Liver (tissue), 9 donors: ENCODE results near the gene LCN12. TPM values are rescaled to one million over a fixed set of nuclear protein-coding genes. Genes with fewer than 3 reads are reported as not detected.

Experiments used
- DNase-seq: peaks from one replicate; pipeline ENCODE4 v3.0.0-alpha.2; 2017; ENCODE audit warnings: low spot score
- H3K27ac ChIP-seq, 2 donors: one replicate each; pipeline ENCODE4 v1.7.0; 2013; ENCODE audit warnings: inconsistent platforms in 2 of 2, low read length in 2 of 2, control low read depth in 1 of 2, low read depth in 1 of 2, mild to moderate bottlenecking in 1 of 2
- H3K27me3 ChIP-seq, 4 donors: one replicate each; pipeline versions ENCODE4 v1.6.1 to v1.7.0; 2013; ENCODE audit warnings: low read length in 3 of 4, inconsistent platforms in 1 of 4, mild to moderate bottlenecking in 1 of 4, moderate library complexity in 1 of 4; ENCODE audit not compliant: control insufficient read depth in 4 of 4, insufficient read depth in 4 of 4
- H3K36me3 ChIP-seq, 4 donors: one replicate each; pipeline versions ENCODE4 v1.6.1 to v1.7.0; 2013; ENCODE audit warnings: low read length in 3 of 4, mild to moderate bottlenecking in 3 of 4, low read depth in 1 of 4, moderate library complexity in 1 of 4; ENCODE audit not compliant: control insufficient read depth in 4 of 4, insufficient read depth in 3 of 4
- H3K4me1 ChIP-seq, 4 donors: one replicate each; pipeline versions ENCODE4 v1.6.1 to v1.7.0; 2013; ENCODE audit warnings: low read length in 3 of 4, mild to moderate bottlenecking in 3 of 4, moderate library complexity in 1 of 4; ENCODE audit not compliant: control insufficient read depth in 4 of 4, insufficient read depth in 4 of 4
- H3K4me3 ChIP-seq, 3 donors: one replicate each; pipeline versions ENCODE4 v1.6.1 to v1.7.0; 2013; ENCODE audit warnings: low read length in 3 of 3, control low read depth in 1 of 3, low read depth in 1 of 3, mild to moderate bottlenecking in 1 of 3
- H3K9ac ChIP-seq, 2 donors: one replicate each; pipeline ENCODE4 v1.7.0; 2013; ENCODE audit warnings: low read length in 2 of 2, mild to moderate bottlenecking in 2 of 2, moderate library complexity in 2 of 2, control low read depth in 1 of 2, low read depth in 1 of 2
- H3K9me3 ChIP-seq, 4 donors: one replicate each; pipeline versions ENCODE4 v1.6.1 to v1.7.0; 2013; ENCODE audit warnings: low read length in 3 of 4; ENCODE audit not compliant: control insufficient read depth in 4 of 4
- EGR1 ChIP-seq, 2 donors: IDR thresholded peaks; 2 replicates each; pipeline ENCODE4 v1.6.1; 2016 to 2018; ENCODE audit warnings: antibody characterized with exemption in 2 of 2, low read depth in 2 of 2
- FOXA2 ChIP-seq: IDR thresholded peaks from 2 replicates; pipeline ENCODE4 v1.6.1; 2016; ENCODE audit warnings: antibody characterized with exemption
- GABPA ChIP-seq, 2 donors: IDR thresholded peaks in 1 of 2; conservative IDR thresholded peaks in 1 of 2; 2 replicates each; pipeline ENCODE4 v1.6.1; 2016; ENCODE audit warnings: antibody characterized with exemption in 2 of 2, mild to moderate bottlenecking in 1 of 2, moderate library complexity in 1 of 2
- HNF4A ChIP-seq, 2 donors: conservative IDR thresholded peaks; 2 replicates each; pipeline ENCODE4 v1.6.1; 2016; ENCODE audit warnings: antibody characterized with exemption in 2 of 2, mild to moderate bottlenecking in 2 of 2
- HNF4G ChIP-seq: IDR thresholded peaks from 2 replicates; pipeline ENCODE4 v1.6.1; 2016; ENCODE audit warnings: antibody characterized with exemption
- NR2F2 ChIP-seq: IDR thresholded peaks from 2 replicates; pipeline ENCODE4 v1.6.1; 2016; ENCODE audit warnings: antibody characterized with exemption
- RAD21 ChIP-seq, 2 donors: IDR thresholded peaks; 2 replicates each; pipeline ENCODE4 v1.6.1; 2016; ENCODE audit warnings: antibody characterized with exemption in 2 of 2, mild to moderate bottlenecking in 2 of 2
- RXRA ChIP-seq, 2 donors: IDR thresholded peaks; 2 replicates each; pipeline ENCODE4 v1.6.1; 2017 to 2018; ENCODE audit warnings: antibody characterized with exemption in 2 of 2, mild to moderate bottlenecking in 1 of 2
- SP1 ChIP-seq: IDR thresholded peaks from 2 replicates; pipeline ENCODE4 v1.6.1; 2018; ENCODE audit warnings: antibody characterized with exemption, mild to moderate bottlenecking
- TAF1 ChIP-seq: conservative IDR thresholded peaks from 2 replicates; pipeline ENCODE4 v1.6.1; 2016; ENCODE audit warnings: antibody characterized with exemption, mild to moderate bottlenecking
- YY1 ChIP-seq: IDR thresholded peaks from 2 replicates; pipeline ENCODE4 v1.6.1; 2016; ENCODE audit warnings: antibody characterized with exemption, mild to moderate bottlenecking
- WGBS: extraction: QIAGEN DNeasy Blood & Tissue Kit; methylation state at CpG from one replicate; pipeline ENCODE4 v1.1.7; 2013; 5-methylcytosine and 5-hydroxymethylcytosine counted together
- polyA plus RNA-seq, 2 donors: library from polyadenylated mRNA; stranded (reverse) in 1 of 2; unstranded in 1 of 2; fragments of 200-250 nt in 1 of 2; fragments of >200 nt in 1 of 2; fragmentation: Nextera tagmentation in 1 of 2; extraction: Ambion mirVana in 1 of 2; gene quantifications; one replicate each; pipeline versions ENCODE4 v1.2.1 to v1.2.3, GENCODE V29; 2013 to 2015
- total RNA-seq, 2 donors: library from RNA; depleted of rRNA; stranded (reverse); fragments of >200 nt; gene quantifications; one replicate each; pipeline ENCODE4 v1.2.3, GENCODE V29; 2014
- TF ChIP-seq, protein P1 (sequence below): fragments of 150-350 bp; IDR thresholded peaks from 2 replicates; pipeline ENCODE4 v1.5.1; 2017; ENCODE audit warnings: improper control_type of control experiment, low read depth, low read length; ENCODE audit not compliant: missing input control
- TF ChIP-seq, protein P2 (sequence below): IDR thresholded peaks from 2 replicates; pipeline ENCODE4 v1.6.1; 2016; ENCODE audit warnings: antibody characterized with exemption
- TF ChIP-seq, protein P3 (sequence below): IDR thresholded peaks from 2 replicates; pipeline ENCODE4 v1.6.1; 2016; ENCODE audit warnings: antibody characterized with exemption
- TF ChIP-seq, protein P4 (sequence below): IDR thresholded peaks from 2 replicates; pipeline ENCODE4 v1.6.1; 2016; ENCODE audit warnings: antibody characterized with exemption, mild to moderate bottlenecking
- donor health status: healthy.
- donor health status: healthy.
- donor health status: healthy.
- donor health status: healthy.
- donor health status: healthy.

The LCN12 gene
- total and polyA plus RNA-seq, 4 donors, result 2.3 to 12.2 (median 6.2) TPM

DNA sequence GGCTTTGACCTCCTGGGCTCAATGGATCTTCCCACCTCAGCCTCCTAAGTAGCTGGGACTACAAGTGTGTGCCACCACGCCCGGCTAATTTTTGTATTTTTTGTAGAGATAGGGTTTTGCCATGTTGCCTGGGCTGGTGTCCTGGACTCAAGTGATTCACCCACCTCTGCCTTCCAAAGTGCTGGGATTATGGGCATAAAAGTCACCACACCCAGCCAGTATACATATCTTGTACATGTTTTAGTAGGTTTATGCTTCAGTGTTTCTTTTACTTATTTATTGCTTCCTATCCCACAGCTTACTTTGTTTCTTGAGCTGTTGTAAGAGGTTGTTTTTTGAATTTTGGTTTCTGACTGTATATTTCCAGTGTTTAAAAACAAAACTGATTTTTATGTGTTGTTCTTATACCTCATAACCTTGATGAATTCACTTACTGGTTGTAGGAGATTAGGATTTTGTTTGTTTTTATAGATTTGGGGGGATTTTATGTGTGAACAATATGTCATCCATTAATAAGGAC lies 20.4 kb upstream of the LCN12 start (continued):
- TF ChIP-seq HNF4A (conservative IDR thresholded peaks at IDR 0.05) (no peak), SP1 (no peak), RXRA (IDR thresholded peaks at IDR 0.05) (no peak)

DNA sequence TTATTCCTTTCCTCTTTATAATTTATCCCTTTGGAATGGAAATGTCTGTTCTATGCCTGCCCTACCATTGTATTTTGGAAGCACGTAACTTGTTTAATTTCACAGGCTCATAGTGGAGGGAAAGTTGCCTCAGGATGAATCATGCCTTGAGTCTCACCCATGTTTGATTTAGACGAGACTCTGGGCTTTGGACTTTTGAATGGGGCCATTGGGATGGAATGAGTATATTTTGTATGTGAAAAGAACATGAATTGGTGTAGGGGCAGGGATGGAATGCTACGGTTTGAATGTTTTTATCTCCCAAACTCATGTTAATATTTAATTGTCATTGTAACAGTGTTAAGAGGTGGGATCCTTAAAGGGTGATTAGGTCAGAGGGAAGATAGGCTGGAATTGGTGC lies 17.8 kb upstream of the LCN12 start:
- Histone ChIP-seq H3K9ac (no peak overlapping the region), H3K36me3 (no peaks in the 10 kb centered on the region), H3K9me3 (no peaks in the 10 kb centered on the region), H3K4me3 (no peak overlapping the region), H3K27ac (no peak overlapping the region), H3K27me3 (no peaks in the 10 kb centered on the region), H3K4me1 (peaks cover 4 to 18% (median 14%) of the 10 kb centered on the region in 4 donors)
- DNase-seq, result no peak
- no peak for TF ChIP-seq RXRA (IDR thresholded peaks at IDR 0.05)
- TF ChIP-seq HNF4A (conservative IDR thresholded peaks at IDR 0.05), result peak in 1 of 2 donors; percentile 28
- 69% methylated on average over 3 of the region's 3 CpGs for WGBS

DNA sequence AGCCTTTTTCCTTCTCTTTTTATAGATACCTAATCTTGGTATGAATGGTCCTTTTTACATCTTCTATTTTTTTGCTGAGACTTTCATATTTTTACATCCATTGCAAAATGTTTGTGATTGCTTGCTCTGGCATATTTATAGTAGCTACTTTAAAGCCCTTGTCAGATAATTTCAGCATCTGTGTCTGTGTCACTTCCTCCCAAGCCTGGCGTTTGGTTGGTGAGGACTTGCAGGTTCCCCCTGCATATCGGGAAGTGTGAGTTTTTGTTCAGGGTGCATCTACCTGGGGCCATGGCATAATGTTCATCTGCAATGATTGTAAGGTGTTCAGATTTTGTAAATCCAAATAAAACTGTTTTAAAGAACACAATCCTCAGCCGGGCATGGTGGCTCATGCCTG lies 16.4 kb upstream of the LCN12 start:
- TF ChIP-seq, protein P1, sequence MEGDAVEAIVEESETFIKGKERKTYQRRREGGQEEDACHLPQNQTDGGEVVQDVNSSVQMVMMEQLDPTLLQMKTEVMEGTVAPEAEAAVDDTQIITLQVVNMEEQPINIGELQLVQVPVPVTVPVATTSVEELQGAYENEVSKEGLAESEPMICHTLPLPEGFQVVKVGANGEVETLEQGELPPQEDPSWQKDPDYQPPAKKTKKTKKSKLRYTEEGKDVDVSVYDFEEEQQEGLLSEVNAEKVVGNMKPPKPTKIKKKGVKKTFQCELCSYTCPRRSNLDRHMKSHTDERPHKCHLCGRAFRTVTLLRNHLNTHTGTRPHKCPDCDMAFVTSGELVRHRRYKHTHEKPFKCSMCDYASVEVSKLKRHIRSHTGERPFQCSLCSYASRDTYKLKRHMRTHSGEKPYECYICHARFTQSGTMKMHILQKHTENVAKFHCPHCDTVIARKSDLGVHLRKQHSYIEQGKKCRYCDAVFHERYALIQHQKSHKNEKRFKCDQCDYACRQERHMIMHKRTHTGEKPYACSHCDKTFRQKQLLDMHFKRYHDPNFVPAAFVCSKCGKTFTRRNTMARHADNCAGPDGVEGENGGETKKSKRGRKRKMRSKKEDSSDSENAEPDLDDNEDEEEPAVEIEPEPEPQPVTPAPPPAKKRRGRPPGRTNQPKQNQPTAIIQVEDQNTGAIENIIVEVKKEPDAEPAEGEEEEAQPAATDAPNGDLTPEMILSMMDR, result no peak
- TF ChIP-seq, protein P2, sequence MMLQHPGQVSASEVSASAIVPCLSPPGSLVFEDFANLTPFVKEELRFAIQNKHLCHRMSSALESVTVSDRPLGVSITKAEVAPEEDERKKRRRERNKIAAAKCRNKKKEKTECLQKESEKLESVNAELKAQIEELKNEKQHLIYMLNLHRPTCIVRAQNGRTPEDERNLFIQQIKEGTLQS, result no peak
- TF ChIP-seq YY1 (no peak), SP1 (no peak), TAF1 (no peak), GABPA (IDR thresholded peaks at IDR 0.05 in 1 of 2, conservative IDR thresholded peaks at IDR 0.05 in 1 of 2) (no peak), EGR1 (IDR thresholded peaks at IDR 0.05; ENCODE audit: low read depth in 2 of 2) (no peak), HNF4G (no peak), RAD21 (IDR thresholded peaks at IDR 0.05) (no peak), NR2F2 (no peak), FOXA2 (no peak)
- no peak overlapping the region for H3K4me3 ChIP-seq
- H3K36me3 ChIP-seq, result peaks cover 0 to 2% (median 0%) of the 10 kb centered on the region in 4 donors
- H3K27ac ChIP-seq, result no peak overlapping the region
- DNase-seq, result no peak
- H3K4me1 ChIP-seq, result peaks cover 14 to 30% (median 23%) of the 10 kb centered on the region in 4 donors
- no peaks in the 10 kb centered on the region for H3K27me3 ChIP-seq
- 87% methylated on average over 3 of the region's 3 CpGs for WGBS
- H3K9ac ChIP-seq, result no peak overlapping the region
- no peaks in the 10 kb centered on the region for H3K9me3 ChIP-seq

DNA sequence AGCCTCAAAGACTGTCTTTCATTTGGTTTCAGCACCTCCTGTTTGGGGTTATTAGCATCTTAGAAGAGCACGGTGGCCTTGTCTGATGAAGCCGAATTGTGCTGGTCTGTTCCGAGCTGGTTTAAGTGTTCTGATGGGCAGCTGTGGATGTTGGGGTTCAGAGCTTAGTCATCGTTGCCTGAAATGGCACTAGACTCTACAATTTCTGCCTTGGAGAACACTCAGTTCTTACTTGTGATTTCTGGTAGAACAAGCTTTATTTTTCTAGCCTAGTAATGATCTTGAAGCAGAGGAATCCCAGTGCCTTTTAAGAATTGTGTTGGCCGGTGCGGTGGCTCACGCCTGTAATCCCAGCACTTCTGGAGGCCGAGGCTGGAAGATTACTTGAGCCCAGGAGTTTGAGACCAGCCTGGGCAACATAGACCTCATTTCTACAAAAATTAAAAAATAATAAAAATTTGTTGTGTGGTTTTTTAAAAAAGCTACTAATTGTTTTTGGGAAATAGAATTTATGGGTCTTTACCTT lies 15.4 kb upstream of the LCN12 start:
- no peak for DNase-seq
- Histone ChIP-seq H3K4me3 (no peak overlapping the region), H3K9ac (no peak overlapping the region), H3K9me3 (no peaks in the 10 kb centered on the region), H3K4me1 (peaks cover 18 to 41% (median 28%) of the 10 kb centered on the region in 4 donors), H3K27me3 (no peaks in the 10 kb centered on the region), H3K36me3 (peaks cover 0 to 10% (median 6%) of the 10 kb centered on the region in 4 donors), H3K27ac (no peak overlapping the region)
- WGBS, result 98% methylated on average over 8 of the region's 8 CpGs
- TF ChIP-seq HNF4G (no peak), HNF4A (conservative IDR thresholded peaks at IDR 0.05) (no peak), FOXA2 (no peak), TAF1 (no peak), GABPA (IDR thresholded peaks at IDR 0.05 in 1 of 2, conservative IDR thresholded peaks at IDR 0.05 in 1 of 2) (no peak), NR2F2 (no peak), YY1 (no peak), RAD21 (IDR thresholded peaks at IDR 0.05) (no peak), EGR1 (IDR thresholded peaks at IDR 0.05; ENCODE audit: low read depth in 2 of 2) (no peak)
- TF ChIP-seq, protein P3, sequence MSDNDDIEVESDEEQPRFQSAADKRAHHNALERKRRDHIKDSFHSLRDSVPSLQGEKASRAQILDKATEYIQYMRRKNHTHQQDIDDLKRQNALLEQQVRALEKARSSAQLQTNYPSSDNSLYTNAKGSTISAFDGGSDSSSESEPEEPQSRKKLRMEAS, result no peak
- TF ChIP-seq, protein P4, sequence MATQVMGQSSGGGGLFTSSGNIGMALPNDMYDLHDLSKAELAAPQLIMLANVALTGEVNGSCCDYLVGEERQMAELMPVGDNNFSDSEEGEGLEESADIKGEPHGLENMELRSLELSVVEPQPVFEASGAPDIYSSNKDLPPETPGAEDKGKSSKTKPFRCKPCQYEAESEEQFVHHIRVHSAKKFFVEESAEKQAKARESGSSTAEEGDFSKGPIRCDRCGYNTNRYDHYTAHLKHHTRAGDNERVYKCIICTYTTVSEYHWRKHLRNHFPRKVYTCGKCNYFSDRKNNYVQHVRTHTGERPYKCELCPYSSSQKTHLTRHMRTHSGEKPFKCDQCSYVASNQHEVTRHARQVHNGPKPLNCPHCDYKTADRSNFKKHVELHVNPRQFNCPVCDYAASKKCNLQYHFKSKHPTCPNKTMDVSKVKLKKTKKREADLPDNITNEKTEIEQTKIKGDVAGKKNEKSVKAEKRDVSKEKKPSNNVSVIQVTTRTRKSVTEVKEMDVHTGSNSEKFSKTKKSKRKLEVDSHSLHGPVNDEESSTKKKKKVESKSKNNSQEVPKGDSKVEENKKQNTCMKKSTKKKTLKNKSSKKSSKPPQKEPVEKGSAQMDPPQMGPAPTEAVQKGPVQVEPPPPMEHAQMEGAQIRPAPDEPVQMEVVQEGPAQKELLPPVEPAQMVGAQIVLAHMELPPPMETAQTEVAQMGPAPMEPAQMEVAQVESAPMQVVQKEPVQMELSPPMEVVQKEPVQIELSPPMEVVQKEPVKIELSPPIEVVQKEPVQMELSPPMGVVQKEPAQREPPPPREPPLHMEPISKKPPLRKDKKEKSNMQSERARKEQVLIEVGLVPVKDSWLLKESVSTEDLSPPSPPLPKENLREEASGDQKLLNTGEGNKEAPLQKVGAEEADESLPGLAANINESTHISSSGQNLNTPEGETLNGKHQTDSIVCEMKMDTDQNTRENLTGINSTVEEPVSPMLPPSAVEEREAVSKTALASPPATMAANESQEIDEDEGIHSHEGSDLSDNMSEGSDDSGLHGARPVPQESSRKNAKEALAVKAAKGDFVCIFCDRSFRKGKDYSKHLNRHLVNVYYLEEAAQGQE, result no peak
- TF ChIP-seq, protein P1, result no peak
